ENCODE data around the gene PSMA5. TPM values are rescaled to one million over a fixed set of nuclear protein-coding genes. Genes with fewer than 3 reads are reported as not detected.
A peak's percentile ranks its signal among the peaks of the same experiment; 100 is the strongest.

The PSMA5 gene
- total and polyA plus RNA-seq, 11 donors = 24.3 to 94.7 (median 61.0) TPM

GRCh38 chr1:109397581-109398342 lies 28.5 kb downstream of the PSMA5 start, which contains the start of gene SORT1:
TSS of gene SORT1 (minus strand) at chr1:109397918. CDS start at chr1:109397892, 26 bp downstream.
- DNase-seq = peak; percentile 90 to 93 (median 92)
- TF ChIP-seq POLR2A (IDR thresholded peaks at IDR 0.05) = peak; percentile 10 to 74
- TF ChIP-seq CTCF (IDR thresholded peaks at IDR 0.05) = peak in 3 of 12 donors; percentile 11 to 25 (median 24)
- ATAC-seq = peak; percentile 88 to 95 (median 92)
- no peaks in the 10 kb centered on the region for H3K27me3 ChIP-seq
- peak within 1 kb of the TSS; percentile 22 to 78 (median 66) for H3K4me3 ChIP-seq
- H3K4me1 ChIP-seq = peaks cover 15 to 58% (median 44%) of the 10 kb centered on the region in 12 donors
- H3K27ac ChIP-seq = peak within 1 kb of the TSS; percentile 38 to 95 (median 88)
- peaks cover 0 to 29% (median 15%) of the 10 kb centered on the region in 9 donors for H3K36me3 ChIP-seq
- intact Hi-C loops (cut with DNase I) = loop anchor here (1.0 to 10.0 kb wide), 11 partner anchors 35 to 135 kb away; partner anchors contain the start of gene PSRC1 (in 2 of the 10)
- 0 to 1% (median 0%) methylated on average over 39 to 98 of the region's 98 CpGs for WGBS, 4 donors
- H3K9me3 ChIP-seq = no peaks in the 10 kb centered on the region

GRCh38 chr1:109396871-109397580 lies 29.2 kb downstream of the PSMA5 start:
- no peaks in the 10 kb centered on the region for H3K27me3 ChIP-seq
- H3K9me3 ChIP-seq = no peaks in the 10 kb centered on the region
- H3K4me1 ChIP-seq = peaks cover 15 to 65% (median 52%) of the 10 kb centered on the region in 12 donors
- no peak for ATAC-seq
- DNase-seq = peak in 1 of 5 donors; percentile 31
- peaks cover 0 to 21% (median 11%) of the 10 kb centered on the region in 9 donors for H3K36me3 ChIP-seq
- peak overlapping the region; percentile 38 to 95 (median 88) for H3K27ac ChIP-seq
- WGBS, 4 donors = 2 to 4% (median 3%) methylated on average over 27 to 46 of the region's 46 CpGs
- intact Hi-C loops (cut with DNase I) = loop anchor here in 9 of 10 donors (2.0 to 10.0 kb wide), 6 partner anchors 34 to 135 kb away; no protein-coding TSS in a partner anchor
- no peak for TF ChIP-seq CTCF (IDR thresholded peaks at IDR 0.05)
- H3K4me3 ChIP-seq = peak overlapping the region; percentile 22 to 78 (median 66)

- no peak for ATAC-seq
- peak overlapping the region; percentile 41 to 95 (median 88) for H3K27ac ChIP-seq
- H3K4me3 ChIP-seq = peak overlapping the region in 11 of 12 donors; percentile 47 to 78 (median 68)
- H3K27me3 ChIP-seq = no peaks in the 10 kb centered on the region
- peaks cover 15 to 66% (median 55%) of the 10 kb centered on the region in 12 donors for H3K4me1 ChIP-seq
- H3K36me3 ChIP-seq = peaks cover 0 to 16% (median 6%) of the 10 kb centered on the region in 9 donors
- no peaks in the 10 kb centered on the region for H3K9me3 ChIP-seq
- 24 to 38% (median 30%) methylated on average over 2 of the region's 2 CpGs for WGBS, 4 donors
- TF ChIP-seq POLR2A (IDR thresholded peaks at IDR 0.05) (no peak), CTCF (IDR thresholded peaks at IDR 0.05) (no peak)
- intact Hi-C loops (cut with DNase I) = loop anchor here in 9 of 10 donors (2.0 to 10.0 kb wide), 6 partner anchors 34 to 134 kb away; no protein-coding TSS in a partner anchor
- DNase-seq = no peak
Measured at GRCh38 chr1:109396513-109396839, 29.8 kb downstream of the PSMA5 start.
